Testis (tissue), 3 donors: Measurements from ENCODE around the gene ADISSP. TPM values are rescaled to one million over a fixed set of nuclear protein-coding genes. Genes with fewer than 3 reads are reported as not detected.
A peak's percentile ranks its signal among the peaks of the same experiment; 100 is the strongest.

Experiments
- DNase-seq: peaks from one replicate; pipeline ENCODE4 v3.0.0-alpha.2; 2019
- H3K27ac ChIP-seq, 2 donors: fragments of 200-600 bp; sonication (generic); one replicate each; pipeline ENCODE4 v1.5.1; 2019
- H3K27me3 ChIP-seq: fragments of 200-600 bp; sonication (generic); one replicate; pipeline ENCODE4 v1.5.1; 2019
- H3K36me3 ChIP-seq: fragments of 200-600 bp; sonication (generic); one replicate; pipeline ENCODE4 v1.5.1; 2017; ENCODE audit warnings: low read depth; ENCODE audit errors: missing control alignments
- H3K4me1 ChIP-seq: fragments of 200-600 bp; sonication (generic); one replicate; pipeline ENCODE4 v1.5.1; 2019
- H3K4me3 ChIP-seq, 2 donors: fragments of 200-600 bp; sonication (generic); one replicate each; pipeline ENCODE4 v1.5.1; 2017 to 2019
- H3K9me3 ChIP-seq: fragments of 200-600 bp; sonication (generic); one replicate; pipeline ENCODE4 v1.5.1; 2017
- CTCF ChIP-seq, 3 experiments: fragments of 450-650 bp in 2 of 3; fragments of 200-600 bp in 1 of 3; sonication (generic) in 1 of 3; IDR thresholded peaks; one replicate each; pipeline ENCODE4 v1.5.1; 2016 to 2019; ENCODE audit warnings: antibody characterized with exemption in 3 of 3, mild to moderate bottlenecking in 2 of 3, moderate library complexity in 1 of 3
- POLR2A ChIP-seq: fragments of 450-650 bp; IDR thresholded peaks from one replicate; pipeline ENCODE4 v1.6.1; 2017; ENCODE audit warnings: antibody characterized with exemption, mild to moderate bottlenecking, moderate library complexity
- WGBS, 2 donors: methylation state at CpG; one replicate each; pipeline ENCODE4 v1.1.5; 2018; 5-methylcytosine and 5-hydroxymethylcytosine counted together
- intact Hi-C: fragments of 100-400 bp; cut with DNase I; formaldehyde crosslinking; loops from one replicate; pipeline ENCODE4 v1.15.1; 2023; ENCODE audit warnings: low total_unique reads
- polyA plus RNA-seq: library from polyadenylated mRNA; stranded (reverse); fragments of 350-450 nt; fragmentation: Illumina TruSeq; extraction: RNeasy Lipid Tissue Mini Kit (QIAGEN cat#74804); gene quantifications from one replicate; pipeline ENCODE4 v1.2.3, GENCODE V29; 2014; ENCODE audit warnings: low read depth, low replicate concordance; ENCODE audit not compliant: insufficient read depth
- total RNA-seq, 2 donors: library from RNA; depleted of rRNA; stranded (reverse); fragments of >200 nt; gene quantifications; one replicate each; pipeline ENCODE4 v1.2.3, GENCODE V29; 2016

The ADISSP gene
- total and polyA plus RNA-seq, 3 donors from 2014 or later, result 17.6 to 36.5 (median 19.7) TPM

- Histone ChIP-seq H3K9me3 (no peaks in the 10 kb centered on the region), H3K27me3 (no peaks in the 10 kb centered on the region), H3K36me3 (no peaks in the 10 kb centered on the region), H3K27ac (no peak overlapping the region), H3K4me3 (no peak overlapping the region), H3K4me1 (no peaks in the 10 kb centered on the region)
- intact Hi-C loops, result no loop called here
- 50 to 73% methylated on average over 2 of the region's 2 CpGs for WGBS, 2 donors
- TF ChIP-seq CTCF (IDR thresholded peaks at IDR 0.05), result no peak
- TF ChIP-seq POLR2A, result no peak
- DNase-seq, result no peak
Measured at GRCh38 chr20:3747471-3747870, 20.1 kb downstream of the ADISSP start.

GRCh38 chr20:3745686-3746173 is 21.8 kb downstream of the ADISSP start:
- intact Hi-C loops, result no loop called here
- Histone ChIP-seq H3K4me3 (peak overlapping the region in 1 of 2 donors; percentile 26), H3K36me3 (no peaks in the 10 kb centered on the region), H3K27ac (no peak overlapping the region), H3K9me3 (no peaks in the 10 kb centered on the region), H3K27me3 (no peaks in the 10 kb centered on the region), H3K4me1 (no peaks in the 10 kb centered on the region)
- DNase-seq, result no peak
- TF ChIP-seq CTCF (IDR thresholded peaks at IDR 0.05) (no peak), POLR2A (no peak)
- 51 to 63% methylated on average over 11 of the region's 11 CpGs for WGBS, 2 donors

GRCh38 chr20:3744806-3745685 is 22.5 kb downstream of the ADISSP start:
- H3K9me3 ChIP-seq, result no peaks in the 10 kb centered on the region
- DNase-seq, result peak; percentile 78
- H3K4me3 ChIP-seq, result peak overlapping the region; percentile 26
- H3K27me3 ChIP-seq, result no peaks in the 10 kb centered on the region
- WGBS, 2 donors, result 40 to 45% methylated on average over 33 to 45 of the region's 45 CpGs
- H3K36me3 ChIP-seq, result no peaks in the 10 kb centered on the region
- no peak overlapping the region for H3K27ac ChIP-seq
- intact Hi-C loops, result no loop called here
- TF ChIP-seq POLR2A (no peak), CTCF (IDR thresholded peaks at IDR 0.05) (no peak)
- H3K4me1 ChIP-seq, result no peaks in the 10 kb centered on the region

- Histone ChIP-seq H3K27me3 (no peaks in the 10 kb centered on the region), H3K4me3 (no peak overlapping the region), H3K4me1 (peaks cover 7% of the 10 kb centered on the region), H3K36me3 (no peaks in the 10 kb centered on the region), H3K9me3 (no peaks in the 10 kb centered on the region), H3K27ac (no peak overlapping the region)
- TF ChIP-seq CTCF (IDR thresholded peaks at IDR 0.05) (no peak), POLR2A (no peak)
- intact Hi-C loops, result no loop called here
- no peak for DNase-seq
- WGBS, 2 donors, result 84 to 100% methylated on average over 1 of the region's 1 CpG
Measured at GRCh38 chr20:3744037-3744436, 23.5 kb downstream of the ADISSP start.
